ENCODE results near the gene PPP2R5E. TPM values are rescaled to one million over a fixed set of nuclear protein-coding genes. Genes with fewer than 3 reads are reported as not detected.

Gene PPP2R5E
- total RNA-seq, 1 donor from 2014 or later = 67.7 TPM

GRCh38 chr14:63512861-63513260 is 30.3 kb downstream of the PPP2R5E start:
- H3K4me1 Mint-ChIP-seq (ENCODE audit: low read depth, unreplicated experiment) = peaks cover 30% of the 10 kb centered on the region
- no peak for DNase-seq
- H3K27me3 Mint-ChIP-seq (ENCODE audit: unreplicated experiment) = peaks cover 2% of the 10 kb centered on the region
- peaks cover 2% of the 10 kb centered on the region for H3K9me3 Mint-ChIP-seq (ENCODE audit: unreplicated experiment)
- no peak overlapping the region for H3K27ac Mint-ChIP-seq (ENCODE audit: unreplicated experiment)
- H3K4me3 Mint-ChIP-seq (ENCODE audit: unreplicated experiment) = no peak overlapping the region
- H3K36me3 Mint-ChIP-seq (ENCODE audit: unreplicated experiment) = peaks cover 8% of the 10 kb centered on the region
- no peak for TF ChIP-seq CTCF (IDR thresholded peaks at IDR 0.05; ENCODE audit: partially characterized antibody, unreplicated experiment)

- H3K4me1 Mint-ChIP-seq (ENCODE audit: low read depth, unreplicated experiment) = peaks cover 22% of the 10 kb centered on the region
- no peak for DNase-seq
- H3K36me3 Mint-ChIP-seq (ENCODE audit: unreplicated experiment) = peaks cover 8% of the 10 kb centered on the region
- H3K9me3 Mint-ChIP-seq (ENCODE audit: unreplicated experiment) = no peaks in the 10 kb centered on the region
- no peak for TF ChIP-seq CTCF (IDR thresholded peaks at IDR 0.05; ENCODE audit: partially characterized antibody, unreplicated experiment)
- peak overlapping the region; percentile 31 for H3K27ac Mint-ChIP-seq (ENCODE audit: unreplicated experiment)
- no peaks in the 10 kb centered on the region for H3K27me3 Mint-ChIP-seq (ENCODE audit: unreplicated experiment)
- no peak overlapping the region for H3K4me3 Mint-ChIP-seq (ENCODE audit: unreplicated experiment)
Observed at GRCh38 chr14:63510538-63510937, 32.6 kb downstream of the PPP2R5E start.

DNA sequence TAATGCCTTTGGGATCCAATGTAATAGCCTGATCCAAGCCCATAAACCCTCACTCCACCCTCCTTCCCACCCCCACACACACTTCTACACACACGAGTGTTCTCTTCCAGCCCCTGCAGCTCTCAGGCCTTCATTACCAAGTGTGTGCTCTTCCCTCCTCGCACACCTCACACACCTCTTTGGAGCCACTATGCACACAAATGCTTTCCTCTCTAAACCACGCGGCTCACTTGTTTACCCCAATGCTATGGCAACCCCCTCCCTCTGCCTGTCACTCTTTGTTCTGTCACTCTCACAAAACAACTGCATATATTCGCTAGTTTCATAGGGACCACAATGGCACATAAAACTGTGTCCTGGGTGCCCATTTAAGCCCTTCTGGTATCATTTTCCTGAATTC is 35.1 kb downstream of the PPP2R5E start:
- Mint-ChIP-seq H3K27ac (ENCODE audit: unreplicated experiment) (no peak overlapping the region), H3K4me3 (ENCODE audit: unreplicated experiment) (no peak overlapping the region), H3K36me3 (ENCODE audit: unreplicated experiment) (peaks cover 8% of the 10 kb centered on the region), H3K4me1 (ENCODE audit: low read depth, unreplicated experiment) (peaks cover 11% of the 10 kb centered on the region), H3K27me3 (ENCODE audit: unreplicated experiment) (no peaks in the 10 kb centered on the region), H3K9me3 (ENCODE audit: unreplicated experiment) (peaks cover 2% of the 10 kb centered on the region)
- no peak for TF ChIP-seq CTCF (IDR thresholded peaks at IDR 0.05; ENCODE audit: partially characterized antibody, unreplicated experiment)
- DNase-seq = no peak

GRCh38 chr14:63504648-63505047 is 38.5 kb downstream of the PPP2R5E start:
- H3K4me1 Mint-ChIP-seq (ENCODE audit: low read depth, unreplicated experiment) = peaks cover 8% of the 10 kb centered on the region

DNA sequence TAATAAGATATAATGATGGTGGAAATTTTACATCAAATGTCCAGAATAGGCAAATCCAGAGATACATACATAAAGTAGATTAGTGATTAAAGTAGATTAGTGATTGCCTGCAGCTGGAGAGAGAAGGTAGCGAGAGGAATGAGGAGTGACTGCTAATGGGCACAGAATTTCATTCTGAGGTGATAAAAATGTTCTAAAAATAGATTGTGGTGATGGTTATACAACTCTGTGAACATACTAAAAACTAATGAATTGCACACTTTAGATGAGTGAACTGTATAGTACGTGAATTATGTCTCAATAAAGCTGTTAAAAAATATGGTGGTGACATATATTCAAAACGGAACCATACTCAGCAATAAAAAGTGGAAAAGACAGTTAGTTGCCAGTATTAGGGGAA is 41.7 kb downstream of the PPP2R5E start:
- Mint-ChIP-seq H3K9me3 (ENCODE audit: unreplicated experiment) (peaks cover 2% of the 10 kb centered on the region), H3K27me3 (ENCODE audit: unreplicated experiment) (peaks cover 1% of the 10 kb centered on the region), H3K27ac (ENCODE audit: unreplicated experiment) (no peak overlapping the region), H3K36me3 (ENCODE audit: unreplicated experiment) (no peaks in the 10 kb centered on the region), H3K4me3 (ENCODE audit: unreplicated experiment) (no peak overlapping the region), H3K4me1 (ENCODE audit: low read depth, unreplicated experiment) (peaks cover 6% of the 10 kb centered on the region)
- TF ChIP-seq CTCF (IDR thresholded peaks at IDR 0.05; ENCODE audit: partially characterized antibody, unreplicated experiment) = no peak
- DNase-seq = no peak

More at GRCh38 chr14:63504648-63505047, 38.5 kb downstream of the PPP2R5E start:
- DNase-seq = no peak
- peaks cover 2% of the 10 kb centered on the region for H3K9me3 Mint-ChIP-seq (ENCODE audit: unreplicated experiment)
- peaks cover 1% of the 10 kb centered on the region for H3K27me3 Mint-ChIP-seq (ENCODE audit: unreplicated experiment)
- H3K36me3 Mint-ChIP-seq (ENCODE audit: unreplicated experiment) = no peaks in the 10 kb centered on the region
- no peak overlapping the region for H3K27ac Mint-ChIP-seq (ENCODE audit: unreplicated experiment)
- TF ChIP-seq CTCF (IDR thresholded peaks at IDR 0.05; ENCODE audit: partially characterized antibody, unreplicated experiment) = no peak
- no peak overlapping the region for H3K4me3 Mint-ChIP-seq (ENCODE audit: unreplicated experiment)

Data from glutamatergic neuron (in vitro differentiated cells).